H1 (cell line): Measurements from ENCODE around the gene ERICH6. TPM values are rescaled to one million over a fixed set of nuclear protein-coding genes. Genes with fewer than 3 reads are reported as not detected.

Experiments used
- CTCF ChIA-PET: fragments of 300-600 bp; sonication (Branson Sonifier 250); formaldehyde crosslinking; loops from one replicate; lab custom pipeline; 2021; ENCODE audit not compliant: partially characterized antibody; lab: Charles Lee
- POLR2A ChIA-PET: fragments of 300-600 bp; sonication (Branson Sonifier 250); formaldehyde crosslinking; loops from one replicate; lab custom pipeline; 2021; ENCODE audit warnings: inconsistent platforms; ENCODE audit not compliant: partially characterized antibody; lab: Charles Lee
- DNase-seq, 2 experiments: peaks; one replicate each; pipeline versions ENCODE4 v3.0.0 to v3.0.0-alpha.2; 2010 to 2022; ENCODE audit warnings: low spot score in 2 of 2, low read depth in 1 of 2, mixed read lengths in 1 of 2
- FAIRE-seq: peaks from 2 replicates; lab custom pipeline; 2011; peaks lifted over from hg19 to GRCh38; lab: Jason Lieb, UNC
- H2AFZ ChIP-seq: 2 replicates; pipeline ENCODE4 v1.8.1; 2012; ENCODE audit warnings: low read length, inconsistent platforms
- H2AK5ac ChIP-seq: 2 replicates; pipeline ENCODE4 v1.6.1; 2013; ENCODE audit warnings: low read depth, low read length
- H2BK120ac ChIP-seq: replicated peaks from 2 replicates; pipeline ENCODE3; 2013; ENCODE audit warnings: low read depth, low read length, inconsistent platforms
- H2BK12ac ChIP-seq: 2 replicates; pipeline ENCODE4 v1.6.1; 2013; ENCODE audit warnings: low read depth, low read length
- H2BK15ac ChIP-seq: 2 replicates; pipeline ENCODE4 v1.6.1; 2013; ENCODE audit warnings: low read length
- H2BK20ac ChIP-seq: 2 replicates; pipeline ENCODE4 v1.6.1; 2013; ENCODE audit warnings: low read length
- H2BK5ac ChIP-seq: 2 replicates; pipeline ENCODE4 v1.6.1; 2013; ENCODE audit warnings: low read depth, low read length
- H3K14ac ChIP-seq: 2 replicates; pipeline ENCODE4 v1.6.1; 2013; ENCODE audit warnings: inconsistent platforms; ENCODE audit not compliant: insufficient read length
- H3K18ac ChIP-seq: 2 replicates; pipeline ENCODE4 v1.6.1; 2013; ENCODE audit warnings: low read length; ENCODE audit errors: extremely low read depth
- H3K23ac ChIP-seq: 2 replicates; pipeline ENCODE4 v1.6.1; 2013; ENCODE audit warnings: inconsistent platforms; ENCODE audit not compliant: insufficient read length
- H3K23me2 ChIP-seq: 2 replicates; pipeline ENCODE4 v1.6.1; 2013; ENCODE audit warnings: low read depth, low read length
- H3K27ac ChIP-seq: 2 replicates; pipeline ENCODE4 v1.6.1; 2011; ENCODE audit warnings: low read depth, low read length, inconsistent platforms
- H3K27me3 ChIP-seq, 4 experiments: replicated peaks in 1 of 4; 1 replicate in 1 of 4; 2 replicates in 3 of 4; pipeline versions ENCODE4 v1.6.1 to v1.8.1; 2011 to 2013; ENCODE audit warnings: low read length in 3 of 4, mild to moderate bottlenecking in 3 of 4, inconsistent platforms in 2 of 4, mixed read lengths in 2 of 4, moderate library complexity in 1 of 4; ENCODE audit not compliant: control insufficient read depth in 3 of 4, insufficient read depth in 3 of 4; ENCODE audit errors: extremely low read depth in 1 of 4
- H3K36me3 ChIP-seq, 4 experiments: 2 replicates each; pipeline versions ENCODE4 v1.6.1 to v1.8.1; 2011 to 2013; ENCODE audit warnings: mild to moderate bottlenecking in 4 of 4, low read length in 3 of 4, moderate library complexity in 2 of 4, control low read depth in 1 of 4, inconsistent platforms in 1 of 4; ENCODE audit not compliant: insufficient read depth in 4 of 4, control insufficient read depth in 2 of 4
- H3K4ac ChIP-seq: replicated peaks from 2 replicates; pipeline ENCODE3; 2013; ENCODE audit warnings: low read length, low read depth, mixed read lengths, inconsistent platforms; ENCODE audit not compliant: insufficient read length
- H3K4me1 ChIP-seq, 4 experiments: replicated peaks in 1 of 4; 1 replicate in 1 of 4; 2 replicates in 3 of 4; pipeline versions ENCODE4 v1.6.1 to v1.8.1; 2011 to 2013; ENCODE audit warnings: low read length in 3 of 4, inconsistent platforms in 2 of 4, mixed read lengths in 1 of 4; ENCODE audit not compliant: insufficient read depth in 4 of 4, control insufficient read depth in 3 of 4
- H3K4me2 ChIP-seq, 2 experiments: 2 replicates each; pipeline versions ENCODE4 v1.6.1 to v1.8.1; 2011 to 2013; ENCODE audit warnings: low read depth in 2 of 2, low read length in 2 of 2, control low read depth in 1 of 2, inconsistent platforms in 1 of 2, mild to moderate bottlenecking in 1 of 2; ENCODE audit not compliant: insufficient read depth in 1 of 2
- H3K4me3 ChIP-seq, 4 experiments: fragments of 200-600, 300-600 bp in 1 of 4; sonication (generic), shearing (Covaris generic), sonication (Bioruptor Twin) in 1 of 4; 2 replicates each; pipeline versions ENCODE4 v1.5.1 to v1.8.1; 2011 to 2016; ENCODE audit warnings: low read length in 4 of 4, low read depth in 3 of 4, control low read depth in 2 of 4, inconsistent platforms in 2 of 4, mild to moderate bottlenecking in 2 of 4, mixed read lengths in 1 of 4, moderate library complexity in 1 of 4; ENCODE audit not compliant: insufficient read depth in 2 of 4; ENCODE audit errors: extremely low read depth in 1 of 4
- H3K56ac ChIP-seq: replicated peaks from 2 replicates; pipeline ENCODE3; 2013; ENCODE audit warnings: low read depth, mild to moderate bottlenecking, mixed read lengths, low read length, inconsistent platforms; ENCODE audit not compliant: insufficient read length
- H3K79me1 ChIP-seq: 2 replicates; pipeline ENCODE4 v1.6.1; 2013; ENCODE audit warnings: low read depth, low read length, control low read depth
- H3K79me2 ChIP-seq, 2 experiments: 2 replicates each; pipeline versions ENCODE4 v1.6.1 to v1.8.1; 2012 to 2013; ENCODE audit warnings: low read length in 2 of 2, mild to moderate bottlenecking in 2 of 2, inconsistent platforms in 1 of 2; ENCODE audit not compliant: insufficient read depth in 2 of 2, control insufficient read depth in 1 of 2
- H3K9ac ChIP-seq, 4 experiments: replicated peaks in 1 of 4; 1 replicate in 1 of 4; 2 replicates in 3 of 4; pipeline versions ENCODE4 v1.6.1 to v1.8.1; 2011 to 2013; ENCODE audit warnings: low read depth in 3 of 4, low read length in 3 of 4, control low read depth in 2 of 4, mild to moderate bottlenecking in 2 of 4, moderate library complexity in 2 of 4, inconsistent platforms in 1 of 4; ENCODE audit errors: extremely low read depth in 1 of 4
- H3K9me3 ChIP-seq, 2 experiments: 2 replicates each; pipeline versions ENCODE4 v1.6.1 to v1.8.1; 2012 to 2013; ENCODE audit warnings: mild to moderate bottlenecking in 2 of 2, moderate library complexity in 2 of 2, control low read depth in 1 of 2, inconsistent platforms in 1 of 2, low read depth in 1 of 2, low read length in 1 of 2, mixed read lengths in 1 of 2; ENCODE audit not compliant: insufficient read depth in 2 of 2
- H4K20me1 ChIP-seq, 2 experiments: replicated peaks in 1 of 2; 2 replicates each; pipeline versions ENCODE3 to v1.8.1; 2011 to 2013; ENCODE audit warnings: inconsistent platforms in 2 of 2, low read length in 2 of 2, mild to moderate bottlenecking in 1 of 2; ENCODE audit not compliant: insufficient read depth in 2 of 2, control insufficient read depth in 1 of 2
- H4K5ac ChIP-seq: 2 replicates; pipeline ENCODE4 v1.6.1; 2013; ENCODE audit warnings: low read length, low read depth, mixed read lengths, inconsistent platforms; ENCODE audit not compliant: insufficient read length
- H4K8ac ChIP-seq: 2 replicates; pipeline ENCODE4 v1.8.0; 2013; ENCODE audit warnings: mild to moderate bottlenecking, moderate library complexity, low read length, inconsistent platforms; ENCODE audit not compliant: insufficient read depth; ENCODE audit errors: extremely low read depth
- H4K91ac ChIP-seq: replicated peaks from 2 replicates; pipeline ENCODE3; 2013; ENCODE audit warnings: low read length, mixed read lengths, inconsistent platforms; ENCODE audit not compliant: insufficient read length
- CBX5 ChIP-seq: fragments of 300-800, 300-1000 bp; sonication (generic); IDR thresholded peaks from 2 replicates; pipeline ENCODE4 v1.7.1; 2016; ENCODE audit warnings: antibody characterized with exemption, low read length, low read depth
- CHD1 ChIP-seq: IDR thresholded peaks from 2 replicates; pipeline ENCODE4 v1.6.1; 2012; ENCODE audit warnings: low read depth, low read length, improper control_type of control experiment
- GABPA ChIP-seq: IDR thresholded peaks from 2 replicates; pipeline ENCODE4 v1.6.1; 2011; ENCODE audit warnings: mild to moderate bottlenecking, low read length, moderate library complexity, borderline replicate concordance; ENCODE audit not compliant: insufficient read depth
- NANOG ChIP-seq: IDR thresholded peaks from 2 replicates; pipeline ENCODE4 v1.6.1; 2011; ENCODE audit warnings: low read length, low read depth, mild to moderate bottlenecking, inconsistent platforms; ENCODE audit not compliant: insufficient read depth, poor library complexity, severe bottlenecking
- SP1 ChIP-seq: IDR thresholded peaks from 2 replicates; pipeline ENCODE4 v1.6.1; 2011; ENCODE audit warnings: low read depth, low read length
- SP2 ChIP-seq: IDR thresholded peaks from 2 replicates; pipeline ENCODE4 v1.6.1; 2012; ENCODE audit warnings: mild to moderate bottlenecking, low read length, inconsistent platforms
- SRF ChIP-seq: IDR thresholded peaks from 2 replicates; pipeline ENCODE4 v1.6.1; 2011; ENCODE audit warnings: mild to moderate bottlenecking, low read depth, low read length, moderate library complexity
- TAF7 ChIP-seq: optimal IDR thresholded peaks from 2 replicates; pipeline ENCODE3; 2011; ENCODE audit warnings: low read depth, mild to moderate bottlenecking, inconsistent platforms, low read length, moderate library complexity, borderline replicate concordance
- TEAD4 ChIP-seq: IDR thresholded peaks from 2 replicates; pipeline ENCODE4 v1.6.1; 2012; ENCODE audit warnings: low read depth, low read length, inconsistent platforms, mixed read lengths
- whole genome bisulfite sequencing, 2 experiments: shearing (Covaris generic) in 1 of 2; methylation state at CpG; one replicate each; pipeline versions ENCODE4 v1.1.6 to v1.1.7; 2013 to 2015; ENCODE audit warnings: low lambda C conversion rate in 2 of 2, mixed read lengths in 2 of 2, inconsistent platforms in 1 of 2, low coverage in 1 of 2, missing lambda C conversion rate in 1 of 2; ENCODE audit not compliant: insufficient replicate concordance in 2 of 2, insufficient coverage in 1 of 2, insufficient read length in 1 of 2; ENCODE audit errors: extremely low coverage in 1 of 2, missing lambda C conversion rate in 1 of 2; 5-methylcytosine and 5-hydroxymethylcytosine counted together
- polyA plus RNA-seq, 7 experiments: library from polyadenylated mRNA; depleted of rRNA in 3 of 7; stranded (reverse) in 5 of 7; unstranded in 2 of 7; fragments of >200 nt in 5 of 7; fragments of 200-250 nt in 2 of 7; gene quantifications; 1 replicate in 5 of 7; 2 replicates in 1 of 7; 4 replicates in 1 of 7; pipeline versions ENCODE4 v1.2.1 to v1.2.3, GENCODE V29; 2011 to 2013; ENCODE audit warnings: missing spikeins in 2 of 7, mixed read lengths in 2 of 7
- total RNA-seq: library from RNA; stranded (reverse); fragmentation: NEBNext Ultra II Directional; extraction: Animal tissue kit (Norgen Biotek cat#: 25700); gene quantifications from 2 replicates; pipeline ENCODE4 v1.2.1, GENCODE V29; 2021

Gene ERICH6
- total and polyA plus RNA-seq, 2 of the 8 experiments (the other 6 are each of a cell fraction or from before 2014, with no cell fraction given) = not detected

DNA sequence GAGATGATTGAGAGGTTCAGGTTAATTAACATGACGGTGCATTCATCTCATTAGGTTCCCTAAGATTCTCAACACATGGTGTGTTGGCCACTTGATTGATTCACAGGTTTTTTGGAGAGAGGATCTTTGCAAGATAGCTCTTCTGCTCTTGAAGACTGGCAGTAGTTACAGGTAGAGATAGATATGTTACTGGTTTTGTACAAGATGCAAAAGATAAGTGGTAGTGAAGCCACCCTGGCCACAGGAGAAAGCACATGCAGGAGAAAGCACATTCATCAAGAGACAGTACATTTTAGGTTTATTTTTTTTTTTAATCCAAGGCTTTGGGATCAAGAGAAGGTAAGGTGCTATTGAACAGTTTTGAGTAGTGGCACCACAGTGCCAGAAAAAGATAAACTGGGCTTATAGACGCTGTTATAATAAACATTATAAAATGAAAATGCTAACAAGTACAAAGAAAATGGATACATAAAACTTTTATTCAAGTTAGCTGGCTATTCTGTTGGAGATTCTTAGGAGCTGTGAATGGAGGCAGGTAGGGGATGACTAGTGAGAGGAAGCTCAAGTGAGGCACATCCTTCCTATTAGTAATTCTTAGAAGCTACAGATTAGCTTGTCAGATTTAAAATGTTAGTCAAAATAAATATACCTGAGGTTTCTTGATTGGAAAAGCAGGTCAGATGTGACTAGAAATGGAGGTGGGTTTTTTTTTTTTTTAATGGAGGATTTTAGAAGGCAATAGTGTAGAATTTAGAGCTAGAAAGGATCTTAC lies 89.8 kb downstream of the ERICH6 start:
- Histone ChIP-seq H3K9me3 (no peaks in the 10 kb centered on the region), H3K18ac (no peak overlapping the region), H2AFZ (no peak overlapping the region), H3K4me1 (no peaks in the 10 kb centered on the region; a peak in 1 of 7 replicates), H2BK20ac (no peak overlapping the region), H3K23me2 (no peaks in the 10 kb centered on the region), H2BK12ac (no peak overlapping the region), H2BK120ac (no peak overlapping the region), H3K4me2 (no peak overlapping the region), H3K79me1 (peaks cover 2% of the 10 kb centered on the region), H3K27ac (no peak overlapping the region), H3K79me2 (peaks cover 7 to 77% of the 10 kb centered on the region in 2 experiments; a peak in 3 of 4 replicates), H3K9ac (no peak overlapping the region), H2BK5ac (no peak overlapping the region), H3K36me3 (peaks cover 0 to 10% (median 3%) of the 10 kb centered on the region in 4 experiments; a peak in 2 of 8 replicates), H4K91ac (no peak overlapping the region), H3K14ac (no peak overlapping the region), H3K56ac (no peak overlapping the region), H3K23ac (no peak overlapping the region), H3K27me3 (no peaks in the 10 kb centered on the region), H4K20me1 (peaks cover 0 to 2% of the 10 kb centered on the region in 2 experiments), H2BK15ac (no peak overlapping the region), H4K8ac (no peak overlapping the region), H3K4me3 (no peak overlapping the region), H4K5ac (no peak overlapping the region), H2AK5ac (no peak overlapping the region), H3K4ac (no peak overlapping the region)
- CTCF ChIA-PET = interaction anchor here (0.6 kb wide), 2 partner anchors 88 to 1218 kb away, joined by 3 read pairs; no protein-coding TSS in a partner anchor
- no peak for DNase-seq
- TF ChIP-seq GABPA (no peak), TEAD4 (no peak), NANOG (no peak), CHD1 (no peak), CBX5 (no peak), TAF7 (no peak), SP2 (no peak), SRF (no peak), SP1 (no peak)
- POLR2A ChIA-PET = interaction anchor here (1.7 kb wide), 1 partner anchor 14 kb away, joined by 5 read pairs; no protein-coding TSS in a partner anchor
- FAIRE-seq = no peak
- WGBS, 2 experiments = 97% methylated on average over 2 of the region's 2 CpGs; no CpG with 5 or more reads in 1 of the 2 experiments
